ENCODE results near the gene ZBTB16.
A peak's percentile ranks its signal among the peaks of the same experiment; 100 is the strongest.

Gene ZBTB16

DNA sequence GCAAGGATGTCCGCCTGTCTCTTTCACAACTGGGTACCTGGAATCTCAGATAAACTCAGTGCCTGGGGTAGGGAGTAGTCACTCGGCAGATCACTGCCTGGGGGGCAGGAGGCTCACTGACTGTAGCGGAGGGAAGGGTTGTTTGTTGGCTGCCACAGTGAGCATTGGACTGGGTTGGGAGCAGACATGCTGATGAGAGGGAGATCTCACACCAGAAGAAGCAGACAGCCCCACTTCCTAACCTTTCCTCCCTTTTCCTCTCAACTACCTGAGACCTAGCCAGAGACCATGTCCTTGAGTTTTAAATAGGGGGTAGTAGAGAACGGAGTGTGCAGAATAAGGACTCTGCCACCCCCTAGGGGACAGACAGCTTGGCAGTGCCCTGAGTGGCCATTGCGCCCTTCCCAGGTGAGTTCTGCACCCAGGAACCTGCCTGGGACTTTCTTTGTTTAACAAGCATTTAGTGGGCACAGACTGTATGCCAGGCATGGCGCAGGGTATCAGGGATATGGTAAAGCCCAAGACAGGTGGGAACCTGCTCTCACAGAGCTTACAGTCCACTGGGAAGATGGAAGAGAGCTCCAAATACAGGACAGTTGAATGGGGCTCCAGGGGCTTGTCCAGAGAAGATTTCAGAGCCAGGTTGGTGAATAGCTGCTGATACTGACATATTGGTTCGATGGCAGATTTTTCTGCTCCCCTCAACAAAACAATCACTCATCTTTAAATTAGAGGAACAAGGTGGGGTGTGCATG is 121.0 kb downstream of the ZBTB16 start:
- TF ChIP-seq, protein P1, sequence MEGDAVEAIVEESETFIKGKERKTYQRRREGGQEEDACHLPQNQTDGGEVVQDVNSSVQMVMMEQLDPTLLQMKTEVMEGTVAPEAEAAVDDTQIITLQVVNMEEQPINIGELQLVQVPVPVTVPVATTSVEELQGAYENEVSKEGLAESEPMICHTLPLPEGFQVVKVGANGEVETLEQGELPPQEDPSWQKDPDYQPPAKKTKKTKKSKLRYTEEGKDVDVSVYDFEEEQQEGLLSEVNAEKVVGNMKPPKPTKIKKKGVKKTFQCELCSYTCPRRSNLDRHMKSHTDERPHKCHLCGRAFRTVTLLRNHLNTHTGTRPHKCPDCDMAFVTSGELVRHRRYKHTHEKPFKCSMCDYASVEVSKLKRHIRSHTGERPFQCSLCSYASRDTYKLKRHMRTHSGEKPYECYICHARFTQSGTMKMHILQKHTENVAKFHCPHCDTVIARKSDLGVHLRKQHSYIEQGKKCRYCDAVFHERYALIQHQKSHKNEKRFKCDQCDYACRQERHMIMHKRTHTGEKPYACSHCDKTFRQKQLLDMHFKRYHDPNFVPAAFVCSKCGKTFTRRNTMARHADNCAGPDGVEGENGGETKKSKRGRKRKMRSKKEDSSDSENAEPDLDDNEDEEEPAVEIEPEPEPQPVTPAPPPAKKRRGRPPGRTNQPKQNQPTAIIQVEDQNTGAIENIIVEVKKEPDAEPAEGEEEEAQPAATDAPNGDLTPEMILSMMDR (IDR thresholded peaks at IDR 0.05; ENCODE audit: low read depth, low read length) = peak; percentile 72
- TF ChIP-seq, protein P2, sequence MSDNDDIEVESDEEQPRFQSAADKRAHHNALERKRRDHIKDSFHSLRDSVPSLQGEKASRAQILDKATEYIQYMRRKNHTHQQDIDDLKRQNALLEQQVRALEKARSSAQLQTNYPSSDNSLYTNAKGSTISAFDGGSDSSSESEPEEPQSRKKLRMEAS (IDR thresholded peaks at IDR 0.05; ENCODE audit: low read depth, low read length) = no peak
- TF ChIP-seq MYC (IDR thresholded peaks at IDR 0.05; ENCODE audit: low read depth, low read length) (no peak), POLR2A (IDR thresholded peaks at IDR 0.05; ENCODE audit: extremely low read depth, insufficient read length) (no peak)
- H3K4me3 ChIP-seq (ENCODE audit: low read depth, low read length) = no peak overlapping the region
- DNase-seq (ENCODE audit: low read depth) = peak; percentile 59

DNA sequence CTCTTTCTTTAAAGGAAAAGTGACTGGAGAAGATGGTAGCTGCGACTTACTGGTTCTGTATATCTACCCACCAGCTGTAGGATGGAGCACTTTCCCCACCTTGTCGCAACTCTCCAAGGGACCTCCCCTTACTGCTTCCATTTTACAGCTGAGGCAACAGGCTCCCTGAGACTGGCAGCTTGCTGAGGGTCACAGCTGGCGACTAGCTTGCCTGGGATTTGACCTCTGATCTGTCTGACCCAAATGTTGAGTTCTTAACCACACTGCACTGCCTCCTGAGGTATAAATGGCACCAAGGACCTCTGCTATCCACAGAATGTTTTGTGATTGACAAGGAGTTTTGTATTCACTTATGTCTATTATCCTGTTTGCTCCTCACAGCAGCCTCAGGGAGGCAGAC is 121.7 kb downstream of the ZBTB16 start:
- H3K4me3 ChIP-seq (ENCODE audit: low read depth, low read length) = no peak overlapping the region
- DNase-seq (ENCODE audit: low read depth) = no peak
- TF ChIP-seq, protein P1 (IDR thresholded peaks at IDR 0.05; ENCODE audit: low read depth, low read length) = no peak
- TF ChIP-seq MYC (IDR thresholded peaks at IDR 0.05; ENCODE audit: low read depth, low read length) (no peak), POLR2A (IDR thresholded peaks at IDR 0.05; ENCODE audit: extremely low read depth, insufficient read length) (no peak)
- TF ChIP-seq, protein P2 (IDR thresholded peaks at IDR 0.05; ENCODE audit: low read depth, low read length) = no peak

DNA sequence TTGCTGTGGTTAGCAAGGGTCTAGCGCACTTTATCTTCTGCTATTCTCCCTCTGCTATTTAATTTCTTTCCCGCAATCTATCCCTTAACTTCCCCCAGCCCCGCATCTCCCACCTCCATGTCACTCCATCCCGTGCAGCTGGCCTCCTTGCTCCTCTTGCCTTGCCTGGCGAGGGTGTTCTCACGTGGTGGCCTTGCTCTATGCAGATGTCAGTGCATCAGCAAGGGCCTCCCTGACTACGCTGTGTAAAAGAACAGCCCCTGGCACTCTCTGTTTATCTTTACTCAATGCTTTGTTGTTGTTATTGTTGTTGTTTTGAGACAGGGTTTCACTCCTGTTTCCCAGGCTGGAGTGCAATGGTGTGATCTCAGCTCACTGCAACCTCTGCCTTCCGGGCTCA is 122.2 kb downstream of the ZBTB16 start:
- DNase-seq (ENCODE audit: low read depth) = no peak
- TF ChIP-seq, protein P1 (IDR thresholded peaks at IDR 0.05; ENCODE audit: low read depth, low read length) = no peak
- TF ChIP-seq, protein P2 (IDR thresholded peaks at IDR 0.05; ENCODE audit: low read depth, low read length) = no peak
- TF ChIP-seq POLR2A (IDR thresholded peaks at IDR 0.05; ENCODE audit: extremely low read depth, insufficient read length) (no peak), MYC (IDR thresholded peaks at IDR 0.05; ENCODE audit: low read depth, low read length) (no peak)
- H3K4me3 ChIP-seq (ENCODE audit: low read depth, low read length) = no peak overlapping the region

DNA sequence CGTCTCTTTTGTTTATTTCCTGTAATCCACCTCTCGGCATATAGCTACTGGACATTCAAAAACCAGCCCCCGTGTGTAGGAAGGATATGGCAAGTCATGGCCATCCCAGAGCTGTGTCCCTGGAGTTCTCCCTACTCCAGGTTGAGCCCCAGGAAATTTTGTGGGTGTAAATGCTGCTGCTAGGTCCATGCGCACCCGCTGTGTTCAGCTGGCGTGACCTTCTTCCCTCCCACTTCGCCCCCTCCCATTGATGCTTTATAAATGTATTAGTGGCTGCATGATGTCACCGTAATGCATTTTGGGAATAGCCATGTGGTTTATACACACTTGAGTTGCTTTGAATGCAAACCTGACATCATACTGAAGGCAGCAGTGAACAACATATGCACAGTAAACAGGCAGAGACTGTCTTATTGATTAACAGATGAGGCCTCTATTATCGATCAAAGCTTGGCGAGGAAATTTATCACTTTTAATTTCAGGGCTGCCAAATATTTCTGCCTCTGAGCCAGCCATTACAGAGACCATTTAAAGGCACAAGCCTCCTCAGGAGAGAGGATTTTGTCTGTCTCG is 123.0 kb downstream of the ZBTB16 start:
- TF ChIP-seq, protein P2 (IDR thresholded peaks at IDR 0.05; ENCODE audit: low read depth, low read length) = no peak
- TF ChIP-seq, protein P1 (IDR thresholded peaks at IDR 0.05; ENCODE audit: low read depth, low read length) = no peak
- TF ChIP-seq MYC (IDR thresholded peaks at IDR 0.05; ENCODE audit: low read depth, low read length) (no peak), POLR2A (IDR thresholded peaks at IDR 0.05; ENCODE audit: extremely low read depth, insufficient read length) (no peak)
- DNase-seq (ENCODE audit: low read depth) = no peak
- H3K4me3 ChIP-seq (ENCODE audit: low read depth, low read length) = no peak overlapping the region

DNA sequence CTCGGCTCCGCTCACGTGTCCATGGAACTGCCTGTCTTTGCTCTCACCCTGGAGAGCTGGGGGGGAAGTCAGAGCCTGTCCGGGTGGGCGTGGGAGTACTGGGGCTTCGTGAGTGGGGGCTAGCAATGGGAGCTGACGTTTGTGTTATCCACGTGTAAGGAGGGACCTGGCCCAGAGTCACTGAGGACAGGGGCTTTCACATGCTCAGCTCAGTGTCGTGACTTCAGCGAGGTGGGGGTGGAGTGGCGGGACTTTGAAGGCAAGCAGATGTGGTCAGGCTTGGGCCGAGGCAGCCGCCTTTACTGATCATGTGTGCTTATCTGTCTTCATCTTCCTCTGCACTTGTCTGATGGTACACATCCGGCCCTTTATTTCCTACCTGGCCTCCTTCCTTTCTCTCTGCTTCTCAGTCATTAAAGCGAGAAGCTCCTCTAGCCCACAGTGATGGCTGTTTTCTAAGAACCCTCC is 123.6 kb downstream of the ZBTB16 start:
- H3K4me3 ChIP-seq (ENCODE audit: low read depth, low read length) = no peak overlapping the region
- DNase-seq (ENCODE audit: low read depth) = no peak
- TF ChIP-seq MYC (IDR thresholded peaks at IDR 0.05; ENCODE audit: low read depth, low read length) (no peak), POLR2A (IDR thresholded peaks at IDR 0.05; ENCODE audit: extremely low read depth, insufficient read length) (no peak)
- TF ChIP-seq, protein P1 (IDR thresholded peaks at IDR 0.05; ENCODE audit: low read depth, low read length) = no peak
- TF ChIP-seq, protein P2 (IDR thresholded peaks at IDR 0.05; ENCODE audit: low read depth, low read length) = no peak

Measured in NB4 (cell line).